Spleen (tissue), 7 donors: ENCODE data around the gene LRMDA.

Experiments used
- POLR2A ChIP-seq, 3 donors: fragments of 450-650 bp; IDR thresholded peaks; one replicate each; pipeline ENCODE4 v1.5.1; 2017; ENCODE audit warnings: antibody characterized with exemption in 3 of 3, mild to moderate bottlenecking in 1 of 3
- TF ChIP-seq, protein P1 (sequence below), 11 experiments: fragments of 200-600 bp in 7 of 11; fragments of 450-650 bp in 4 of 11; sonication (generic) in 4 of 11; IDR thresholded peaks in 8 of 11; conservative IDR thresholded peaks in 3 of 11; 1 replicate in 7 of 11; 2 replicates in 4 of 11; pipeline versions ENCODE4 v1.4.0 to v1.8.0; 2016 to 2021; ENCODE audit warnings: antibody characterized with exemption in 11 of 11, inconsistent platforms in 4 of 11, mild to moderate bottlenecking in 1 of 11
- donor health status: DM: no; HTN: no; CAD: no; lungs with moderate emphysema.
- donor health status: DM: no; HTN: no; CAD: no.
- donor health status: DM: no; HTN: no; CAD: no.

DNA sequence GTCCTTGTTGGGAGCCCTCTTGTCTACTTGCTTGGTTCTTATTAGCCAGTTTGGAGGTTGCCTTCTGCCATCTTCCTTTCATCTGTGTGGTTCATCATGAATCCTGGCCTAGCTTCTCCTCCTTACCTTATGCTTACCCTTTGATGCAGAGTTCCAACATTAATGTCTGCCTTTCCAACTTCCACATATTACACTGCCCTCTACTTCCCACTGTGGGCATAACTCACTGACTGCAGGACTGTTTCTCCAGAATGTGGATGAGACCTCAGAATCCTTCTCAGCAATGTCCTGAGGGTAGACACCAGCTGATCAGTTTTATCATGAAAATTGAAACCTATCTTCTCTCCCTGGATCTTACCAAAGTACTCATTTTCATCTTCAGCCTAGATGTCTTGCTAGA, 491.0 kb downstream of the LRMDA start:
- TF ChIP-seq, protein P1, sequence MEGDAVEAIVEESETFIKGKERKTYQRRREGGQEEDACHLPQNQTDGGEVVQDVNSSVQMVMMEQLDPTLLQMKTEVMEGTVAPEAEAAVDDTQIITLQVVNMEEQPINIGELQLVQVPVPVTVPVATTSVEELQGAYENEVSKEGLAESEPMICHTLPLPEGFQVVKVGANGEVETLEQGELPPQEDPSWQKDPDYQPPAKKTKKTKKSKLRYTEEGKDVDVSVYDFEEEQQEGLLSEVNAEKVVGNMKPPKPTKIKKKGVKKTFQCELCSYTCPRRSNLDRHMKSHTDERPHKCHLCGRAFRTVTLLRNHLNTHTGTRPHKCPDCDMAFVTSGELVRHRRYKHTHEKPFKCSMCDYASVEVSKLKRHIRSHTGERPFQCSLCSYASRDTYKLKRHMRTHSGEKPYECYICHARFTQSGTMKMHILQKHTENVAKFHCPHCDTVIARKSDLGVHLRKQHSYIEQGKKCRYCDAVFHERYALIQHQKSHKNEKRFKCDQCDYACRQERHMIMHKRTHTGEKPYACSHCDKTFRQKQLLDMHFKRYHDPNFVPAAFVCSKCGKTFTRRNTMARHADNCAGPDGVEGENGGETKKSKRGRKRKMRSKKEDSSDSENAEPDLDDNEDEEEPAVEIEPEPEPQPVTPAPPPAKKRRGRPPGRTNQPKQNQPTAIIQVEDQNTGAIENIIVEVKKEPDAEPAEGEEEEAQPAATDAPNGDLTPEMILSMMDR (IDR thresholded peaks at IDR 0.05 in 8 of 11, conservative IDR thresholded peaks at IDR 0.05 in 3 of 11) = no peak
- TF ChIP-seq POLR2A (IDR thresholded peaks at IDR 0.05) = no peak
